ENCODE data around the gene ZNF524.

The ZNF524 gene

GRCh38 chr19:55601084-55601483 lies 996 bp downstream of the ZNF524 start:
- no peak for DNase-seq (ENCODE audit: low spot score)
- in situ Hi-C loops (cut with MboI; ENCODE audit: low pct_unique_long_range_greater_than_20kb, low sequenced_read_pairs, unreplicated experiment): loop anchor here (25.0 kb wide), 1 partner anchor 1139 kb away; the partner anchor contains the start of genes CDC42EP5 and LENG9
- no peak for TF ChIP-seq CTCF (IDR thresholded peaks at IDR 0.05; ENCODE audit: extremely low read depth, insufficient read depth, missing control alignments)

- no peak for TF ChIP-seq CTCF (IDR thresholded peaks at IDR 0.05; ENCODE audit: extremely low read depth, insufficient read depth, missing control alignments)
- no peak for DNase-seq (ENCODE audit: low spot score)
- in situ Hi-C loops (cut with MboI; ENCODE audit: low pct_unique_long_range_greater_than_20kb, low sequenced_read_pairs, unreplicated experiment): loop anchor here (25.0 kb wide), 1 partner anchor 1140 kb away; the partner anchor contains the start of genes CDC42EP5 and LENG9
Measured at GRCh38 chr19:55602104-55603001, 2.3 kb downstream of the ZNF524 start.

- in situ Hi-C loops (cut with MboI; ENCODE audit: low pct_unique_long_range_greater_than_20kb, low sequenced_read_pairs, unreplicated experiment): loop anchor here (25.0 kb wide), 1 partner anchor 1141 kb away; the partner anchor contains the start of genes CDC42EP5 and LENG9
Measured at GRCh38 chr19:55603115-55603514, 3.0 kb downstream of the ZNF524 start.

GRCh38 chr19:55603581-55604292 lies 3.6 kb downstream of the ZNF524 start:
- no peak for TF ChIP-seq CTCF (IDR thresholded peaks at IDR 0.05; ENCODE audit: extremely low read depth, insufficient read depth, missing control alignments)
- no peak for DNase-seq (ENCODE audit: low spot score)
- in situ Hi-C loops (cut with MboI; ENCODE audit: low pct_unique_long_range_greater_than_20kb, low sequenced_read_pairs, unreplicated experiment): loop anchor here (25.0 kb wide), 1 partner anchor 1141 kb away; the partner anchor contains the start of genes CDC42EP5 and LENG9

More at GRCh38 chr19:55603115-55603514, 3.0 kb downstream of the ZNF524 start:
- no peak for DNase-seq (ENCODE audit: low spot score)
- no peak for TF ChIP-seq CTCF (IDR thresholded peaks at IDR 0.05; ENCODE audit: extremely low read depth, insufficient read depth, missing control alignments)

- peak; percentile 98 for DNase-seq (ENCODE audit: low spot score)
- no peak for TF ChIP-seq CTCF (IDR thresholded peaks at IDR 0.05; ENCODE audit: extremely low read depth, insufficient read depth, missing control alignments)
- in situ Hi-C loops (cut with MboI; ENCODE audit: low pct_unique_long_range_greater_than_20kb, low sequenced_read_pairs, unreplicated experiment): loop anchor here (25.0 kb wide), 1 partner anchor 1143 kb away; the partner anchor contains the start of genes CDC42EP5 and LENG9
Measured at GRCh38 chr19:55605207-55605636, 5.1 kb downstream of the ZNF524 start.

All from GM13977 (cell line).